GM23248 (cell line): ENCODE measurements around the gene RNF217. TPM values are rescaled to one million over a fixed set of nuclear protein-coding genes. Genes with fewer than 3 reads are reported as not detected.
A peak's percentile ranks its signal among the peaks of the same experiment; 100 is the strongest.

ENCODE experiments used
- DNase-seq: peaks from one replicate; pipeline ENCODE4 v3.0.0-alpha.2; 2015
- H2AFZ ChIP-seq: fragments of 200-600 bp; sonication (generic); 2 replicates; pipeline ENCODE4 v1.6.1; 2016; ENCODE audit warnings: antibody characterized with exemption
- H3F3A ChIP-seq: fragments of 200-600 bp; sonication (generic); 2 replicates; pipeline ENCODE4 v1.6.1; 2016; ENCODE audit warnings: mild to moderate bottlenecking, antibody characterized with exemption, mixed run types; ENCODE audit not compliant: insufficient read depth
- H3K27ac ChIP-seq: fragments of 200-600 bp; sonication (generic); 2 replicates; pipeline ENCODE4 v1.5.1; 2016; ENCODE audit warnings: mild to moderate bottlenecking
- H3K27me3 ChIP-seq: fragments of 200-600 bp; sonication (generic); replicated peaks from 2 replicates; pipeline ENCODE4 v1.6.1; 2016; ENCODE audit warnings: mild to moderate bottlenecking; ENCODE audit not compliant: insufficient read depth
- H3K36me3 ChIP-seq: fragments of 200-600 bp; sonication (generic); 2 replicates; pipeline ENCODE4 v1.6.1; 2016; ENCODE audit warnings: low read depth, mild to moderate bottlenecking
- H3K4me1 ChIP-seq: fragments of 200-600 bp; sonication (generic); 2 replicates; pipeline ENCODE4 v1.6.1; 2016; ENCODE audit warnings: mild to moderate bottlenecking; ENCODE audit not compliant: insufficient read depth
- H3K4me2 ChIP-seq: fragments of 200-600 bp; sonication (generic); one replicate; pipeline ENCODE4 v1.6.1; 2016; ENCODE audit warnings: mild to moderate bottlenecking; ENCODE audit not compliant: unreplicated experiment
- H3K4me3 ChIP-seq: fragments of 200-600 bp; sonication (generic); 2 replicates; pipeline ENCODE4 v1.5.1; 2016; ENCODE audit warnings: mild to moderate bottlenecking
- H3K79me2 ChIP-seq: fragments of 200-600 bp; sonication (generic); 2 replicates; pipeline ENCODE4 v1.6.1; 2016; ENCODE audit warnings: mild to moderate bottlenecking; ENCODE audit not compliant: insufficient read depth
- H3K9ac ChIP-seq: fragments of 200-600 bp; sonication (generic); 2 replicates; pipeline ENCODE4 v1.6.1; 2016; ENCODE audit warnings: mild to moderate bottlenecking
- H3K9me2 ChIP-seq: fragments of 200-600 bp; sonication (generic); 2 replicates; pipeline ENCODE4 v1.6.1; 2016; ENCODE audit warnings: mixed run types, mild to moderate bottlenecking, moderate library complexity; ENCODE audit not compliant: insufficient read depth
- H3K9me3 ChIP-seq: fragments of 200-600 bp; sonication (generic); one replicate; pipeline ENCODE4 v1.6.1; 2017; ENCODE audit warnings: low read depth
- H4K20me1 ChIP-seq: fragments of 200-600 bp; sonication (generic); 2 replicates; pipeline ENCODE4 v1.6.0; 2016; ENCODE audit not compliant: insufficient read depth
- EZH2 ChIP-seq: fragments of 200-600 bp; sonication (generic); IDR thresholded peaks from 2 replicates; pipeline ENCODE4 v1.6.1; 2018; ENCODE audit warnings: antibody characterized with exemption, mild to moderate bottlenecking; ENCODE audit not compliant: insufficient read depth, poor library complexity, severe bottlenecking
- EZH2phosphoT487 ChIP-seq: fragments of 200-600 bp; sonication (generic); IDR thresholded peaks from 2 replicates; pipeline ENCODE4 v1.6.1; 2018; ENCODE audit warnings: antibody characterized with exemption, moderate library complexity, mild to moderate bottlenecking, low read depth; ENCODE audit not compliant: insufficient read depth
- WGBS, 2 experiments: methylation state at CpG; one replicate each; pipeline ENCODE4 v1.1.6; 2015 to 2017; ENCODE audit warnings: low lambda C conversion rate in 2 of 2, low coverage in 1 of 2; ENCODE audit errors: missing lambda C conversion rate in 2 of 2; 5-methylcytosine and 5-hydroxymethylcytosine counted together
- in situ Hi-C: fragments of 300-500 bp; cut with MboI; formaldehyde crosslinking; loops from 2 replicates; pipeline ENCODE4 v1.15.0; 2020
- polyA plus RNA-seq: library from polyadenylated mRNA; unstranded; fragments of >200 nt; fragmentation: Nextera tagmentation; extraction: Ambion mirVana; gene quantifications from 2 replicates; pipeline ENCODE4 v1.2.1, GENCODE V29; 2016
- total RNA-seq: library from RNA; depleted of rRNA; stranded (reverse); fragments of >200 nt; shearing (Covaris generic); gene quantifications from 2 replicates; pipeline ENCODE4 v1.2.3, GENCODE V29; 2014

Gene RNF217
- total and polyA plus RNA-seq, 2 experiments from 2014 or later = 3.2 to 10.9 TPM

DNA sequence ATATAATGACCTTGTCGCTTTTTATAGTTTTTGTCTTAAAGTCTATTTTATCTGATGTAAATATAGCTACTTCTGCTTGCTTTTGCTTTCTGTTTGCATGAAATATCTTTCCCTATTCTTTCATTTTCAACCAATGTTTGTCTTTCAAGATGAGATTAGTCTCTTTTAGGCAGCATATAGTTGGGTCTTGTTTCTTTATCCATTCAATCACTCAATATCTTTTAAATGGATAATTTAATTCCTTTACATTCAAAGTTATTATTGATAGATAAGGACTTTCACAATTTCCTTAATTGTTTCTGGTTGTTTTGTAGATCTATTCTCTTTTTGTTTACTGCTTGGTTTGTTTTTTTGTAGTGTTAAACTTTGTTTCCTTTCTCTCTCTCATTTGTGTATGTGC lies 147.8 kb downstream of the RNF217 start:
- Histone ChIP-seq H3K79me2 (no peaks in the 10 kb centered on the region), H3K36me3 (no peaks in the 10 kb centered on the region), H4K20me1 (no peaks in the 10 kb centered on the region), H3K9ac (no peak overlapping the region), H3K9me2 (no peaks in the 10 kb centered on the region), H3K27ac (no peak overlapping the region), H3K9me3 (no peaks in the 10 kb centered on the region), H2AFZ (no peak overlapping the region), H3K4me2 (no peak overlapping the region), H3F3A (peaks cover 5% of the 10 kb centered on the region), H3K27me3 (no peaks in the 10 kb centered on the region), H3K4me3 (no peak overlapping the region), H3K4me1 (peaks cover 3% of the 10 kb centered on the region)
- in situ Hi-C loops = loop anchor here (5.0 kb wide), 1 partner anchor 238 kb away; no protein-coding TSS in a partner anchor
- no peak for TF ChIP-seq EZH2phosphoT487
- TF ChIP-seq EZH2 = no peak
- 88% methylated on average over 1 of the region's 1 CpG for WGBS, 2 experiments
- no peak for DNase-seq

DNA sequence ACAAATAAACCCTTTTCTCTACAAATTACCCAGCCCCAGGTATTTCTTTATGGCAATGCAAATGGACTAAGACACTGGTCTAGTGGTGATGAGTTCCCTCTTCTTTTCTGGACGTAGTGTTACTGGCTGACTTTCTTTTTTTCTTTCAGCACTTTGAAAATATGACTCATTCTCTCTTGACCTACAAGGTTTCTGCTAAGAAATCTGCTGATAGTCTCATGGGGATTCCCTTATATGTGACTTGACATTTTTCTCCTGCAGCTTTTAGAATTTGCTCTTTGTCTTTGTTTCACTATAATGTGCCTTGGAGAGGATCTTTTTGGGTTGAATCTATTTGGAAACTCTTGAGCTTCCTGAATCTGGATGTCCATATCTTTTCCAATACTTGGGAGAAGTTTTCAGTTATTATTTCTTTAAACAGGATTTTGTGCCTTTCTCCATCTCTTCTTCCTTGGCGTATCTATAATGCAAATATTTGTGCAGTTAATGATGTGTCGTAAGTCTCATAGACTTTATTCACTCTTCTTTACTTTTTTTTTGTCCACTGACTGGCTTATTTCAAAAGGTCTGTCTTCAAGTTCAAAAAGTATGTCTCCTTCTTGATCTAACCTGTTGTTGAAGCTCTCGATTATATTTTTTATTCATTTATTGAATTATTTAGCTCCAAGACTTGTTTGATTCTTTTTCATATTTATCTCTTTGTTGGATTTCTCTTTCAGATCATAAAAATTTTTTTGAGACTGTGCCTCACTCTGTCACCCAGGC lies 149.2 kb downstream of the RNF217 start:
- Histone ChIP-seq H3K27ac (no peak overlapping the region), H3K4me2 (no peak overlapping the region), H3K36me3 (no peaks in the 10 kb centered on the region), H3K9me3 (no peaks in the 10 kb centered on the region), H3K9me2 (no peaks in the 10 kb centered on the region), H2AFZ (no peak overlapping the region), H3K27me3 (no peaks in the 10 kb centered on the region), H3K79me2 (no peaks in the 10 kb centered on the region), H3K9ac (no peak overlapping the region), H4K20me1 (no peaks in the 10 kb centered on the region), H3K4me3 (no peak overlapping the region), H3F3A (no peaks in the 10 kb centered on the region), H3K4me1 (no peaks in the 10 kb centered on the region)
- peak; percentile 27 for DNase-seq
- TF ChIP-seq EZH2phosphoT487 = no peak
- no peak for TF ChIP-seq EZH2
- WGBS, 2 experiments = 88 to 89% methylated on average over 4 of the region's 4 CpGs
- in situ Hi-C loops = loop anchor here (5.0 kb wide), 1 partner anchor 239 kb away; no protein-coding TSS in a partner anchor

DNA sequence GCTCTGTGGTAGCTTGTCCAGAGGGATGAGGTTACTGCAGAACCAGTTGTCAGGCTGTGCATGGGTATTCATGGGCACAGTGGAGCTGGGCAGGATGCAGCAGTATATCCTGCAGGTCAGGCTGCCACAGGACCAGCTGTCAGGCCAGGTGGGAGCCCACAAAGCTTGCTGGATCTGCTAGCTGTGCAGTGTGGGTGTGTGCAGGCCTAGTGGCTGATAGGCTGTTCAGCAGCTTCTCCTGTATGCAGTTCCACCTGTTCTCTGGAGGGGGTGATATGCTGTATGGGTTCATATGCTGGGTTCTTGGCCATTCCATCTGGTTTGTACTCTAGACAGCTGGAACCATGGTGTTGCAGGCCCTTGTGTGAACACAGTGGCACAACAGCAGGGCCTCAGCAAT lies 150.7 kb downstream of the RNF217 start:
- no peaks in the 10 kb centered on the region for H3K27me3 ChIP-seq
- H3K4me2 ChIP-seq = no peak overlapping the region
- H3F3A ChIP-seq = no peaks in the 10 kb centered on the region
- no peak overlapping the region for H2AFZ ChIP-seq
- H3K36me3 ChIP-seq = no peaks in the 10 kb centered on the region
- in situ Hi-C loops = loop anchor here (5.0 kb wide), 1 partner anchor 241 kb away; no protein-coding TSS in a partner anchor
- TF ChIP-seq EZH2phosphoT487 (no peak), EZH2 (no peak)
- no peak overlapping the region for H3K27ac ChIP-seq
- H3K9me2 ChIP-seq = no peaks in the 10 kb centered on the region
- no peak for DNase-seq
- H3K79me2 ChIP-seq = no peaks in the 10 kb centered on the region
- no peak overlapping the region for H3K4me3 ChIP-seq
- no peaks in the 10 kb centered on the region for H3K4me1 ChIP-seq
- H4K20me1 ChIP-seq = no peaks in the 10 kb centered on the region
- no peak overlapping the region for H3K9ac ChIP-seq
- no peaks in the 10 kb centered on the region for H3K9me3 ChIP-seq

DNA sequence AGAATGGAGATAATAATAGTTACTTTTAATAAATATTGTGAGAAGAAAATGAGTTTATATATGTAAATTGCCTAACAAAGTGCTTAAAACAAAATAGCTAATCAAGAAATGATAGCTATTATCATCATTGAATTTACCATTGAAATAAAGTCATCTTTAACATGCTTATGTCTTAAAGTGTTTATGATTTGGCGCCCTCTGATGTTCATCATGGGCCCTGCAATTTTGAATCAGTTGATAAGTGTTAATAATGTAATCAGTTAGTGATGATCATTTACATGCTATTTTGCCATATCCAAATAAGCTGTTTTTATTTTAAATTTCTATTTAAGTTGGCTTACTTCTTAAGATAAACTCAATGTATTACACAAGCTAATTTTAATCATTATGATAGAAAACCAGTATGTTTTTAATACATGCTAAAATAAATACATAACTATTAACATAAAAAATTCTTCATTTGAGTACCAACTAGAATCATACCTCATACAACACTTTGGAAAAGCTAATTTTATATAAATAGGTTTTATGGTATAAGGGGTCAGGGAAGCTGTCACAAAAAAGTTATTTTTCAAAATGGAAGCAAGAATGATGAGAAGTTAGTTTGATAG lies 152.1 kb downstream of the RNF217 start:
- Histone ChIP-seq H3K79me2 (no peaks in the 10 kb centered on the region), H3K9ac (no peak overlapping the region), H3K4me3 (no peak overlapping the region), H3K4me2 (no peak overlapping the region), H3K4me1 (no peaks in the 10 kb centered on the region), H3F3A (no peaks in the 10 kb centered on the region), H3K27me3 (no peaks in the 10 kb centered on the region), H3K9me3 (no peaks in the 10 kb centered on the region), H2AFZ (no peak overlapping the region), H3K9me2 (no peaks in the 10 kb centered on the region), H3K27ac (no peak overlapping the region), H3K36me3 (no peaks in the 10 kb centered on the region), H4K20me1 (no peaks in the 10 kb centered on the region)
- peak; percentile 68 for DNase-seq
- in situ Hi-C loops = loop anchor here (5.0 kb wide), 1 partner anchor 242 kb away; no protein-coding TSS in a partner anchor
- TF ChIP-seq EZH2phosphoT487 (no peak), EZH2 (no peak)
- 0% methylated on average over 1 of the region's 1 CpG for WGBS, 2 experiments
